ENCODE measurements around the gene COL5A1. TPM values are rescaled to one million over a fixed set of nuclear protein-coding genes. Genes with fewer than 3 reads are reported as not detected.

The COL5A1 gene
- 10.1 and 11.3 TPM in 2 replicates for total RNA-seq (2014; rRNA removed; shearing (Covaris generic))

- Histone ChIP-seq H3K27me3 (ENCODE audit: control insufficient read depth, insufficient read depth, low read length) (peaks cover 5% of the 10 kb centered on the region), H3K4me3 (ENCODE audit: insufficient read depth, low read depth, low read length) (peak within 1 kb of the TSS; percentile 74), H3K36me3 (replicated peaks; ENCODE audit: control insufficient read depth, insufficient read depth, low read length) (no peaks in the 10 kb centered on the region)
- DNase-seq = peak; percentile 99
These were observed at the start of gene COL5A1 for GRCh38 chr9:134641173-134641989. COL5A1 (plus strand) TSS chr9:134641803; CDS start chr9:134642188, 385 bp downstream.

- H3K36me3 ChIP-seq (replicated peaks; ENCODE audit: control insufficient read depth, insufficient read depth, low read length) = no peaks in the 10 kb centered on the region
- no peak overlapping the region for H3K4me3 ChIP-seq (ENCODE audit: insufficient read depth, low read depth, low read length)
- DNase-seq = peak; percentile 50
- H3K27me3 ChIP-seq (ENCODE audit: control insufficient read depth, insufficient read depth, low read length) = no peaks in the 10 kb centered on the region
These were observed 49.4 kb upstream of the COL5A1 start for GRCh38 chr9:134592018-134592818.

GRCh38 chr9:134592819-134593200, 48.8 kb upstream of the COL5A1 start:
- peak; percentile 53 for DNase-seq
- Histone ChIP-seq H3K27me3 (ENCODE audit: control insufficient read depth, insufficient read depth, low read length) (no peaks in the 10 kb centered on the region), H3K36me3 (replicated peaks; ENCODE audit: control insufficient read depth, insufficient read depth, low read length) (no peaks in the 10 kb centered on the region), H3K4me3 (ENCODE audit: insufficient read depth, low read depth, low read length) (no peak overlapping the region)

DNA sequence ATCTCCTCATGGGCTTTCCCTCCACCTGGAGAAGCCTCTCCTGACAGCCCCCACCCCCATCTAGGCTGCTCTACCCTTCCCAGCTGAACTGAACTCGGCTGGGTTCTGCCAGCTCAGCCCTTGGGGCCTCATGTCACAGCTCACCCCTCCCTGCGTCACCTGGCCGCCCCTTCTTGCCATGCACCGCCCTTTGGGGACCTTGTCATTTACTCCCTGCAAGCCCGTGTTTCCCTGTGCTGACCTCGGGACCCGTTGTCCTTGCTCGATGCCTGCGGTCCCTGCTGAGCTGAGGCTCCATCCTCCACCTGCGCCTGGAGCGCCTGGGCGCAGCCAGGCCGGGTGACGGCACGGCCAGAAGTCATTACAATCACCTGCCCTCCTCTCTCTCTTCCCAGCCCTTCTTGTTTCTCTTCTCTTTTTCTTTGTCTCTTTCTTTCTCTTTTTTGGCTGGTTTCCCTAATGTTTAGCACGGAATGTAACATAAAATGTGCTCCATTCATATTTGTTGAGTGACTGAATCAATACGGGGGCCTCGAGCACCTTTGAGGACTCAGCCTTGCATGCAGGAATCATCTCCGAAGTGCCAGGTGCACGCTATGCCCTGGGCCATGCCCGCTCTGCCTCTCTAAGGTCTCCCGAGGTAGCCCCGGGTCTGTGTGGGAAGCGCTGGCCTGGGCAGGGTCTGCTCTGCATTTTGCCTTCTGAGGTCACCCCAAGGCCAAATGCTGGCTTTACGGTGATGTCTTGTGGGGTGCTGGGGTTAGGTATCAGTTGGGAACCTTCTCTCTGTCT, 48.1 kb upstream of the COL5A1 start:
- Histone ChIP-seq H3K4me3 (ENCODE audit: insufficient read depth, low read depth, low read length) (no peak overlapping the region), H3K36me3 (replicated peaks; ENCODE audit: control insufficient read depth, insufficient read depth, low read length) (no peaks in the 10 kb centered on the region), H3K27me3 (ENCODE audit: control insufficient read depth, insufficient read depth, low read length) (no peaks in the 10 kb centered on the region)
- peak; percentile 50 for DNase-seq

- DNase-seq = no peak
- no peaks in the 10 kb centered on the region for H3K27me3 ChIP-seq (ENCODE audit: control insufficient read depth, insufficient read depth, low read length)
- H3K4me3 ChIP-seq (ENCODE audit: insufficient read depth, low read depth, low read length) = no peak overlapping the region
- no peaks in the 10 kb centered on the region for H3K36me3 ChIP-seq (replicated peaks; ENCODE audit: control insufficient read depth, insufficient read depth, low read length)
These were observed 47.3 kb upstream of the COL5A1 start for GRCh38 chr9:134594078-134594941.

GRCh38 chr9:134595014-134595413, 46.6 kb upstream of the COL5A1 start:
- Histone ChIP-seq H3K27me3 (ENCODE audit: control insufficient read depth, insufficient read depth, low read length) (no peaks in the 10 kb centered on the region), H3K4me3 (ENCODE audit: insufficient read depth, low read depth, low read length) (no peak overlapping the region), H3K36me3 (replicated peaks; ENCODE audit: control insufficient read depth, insufficient read depth, low read length) (no peaks in the 10 kb centered on the region)
- no peak for DNase-seq

DNA sequence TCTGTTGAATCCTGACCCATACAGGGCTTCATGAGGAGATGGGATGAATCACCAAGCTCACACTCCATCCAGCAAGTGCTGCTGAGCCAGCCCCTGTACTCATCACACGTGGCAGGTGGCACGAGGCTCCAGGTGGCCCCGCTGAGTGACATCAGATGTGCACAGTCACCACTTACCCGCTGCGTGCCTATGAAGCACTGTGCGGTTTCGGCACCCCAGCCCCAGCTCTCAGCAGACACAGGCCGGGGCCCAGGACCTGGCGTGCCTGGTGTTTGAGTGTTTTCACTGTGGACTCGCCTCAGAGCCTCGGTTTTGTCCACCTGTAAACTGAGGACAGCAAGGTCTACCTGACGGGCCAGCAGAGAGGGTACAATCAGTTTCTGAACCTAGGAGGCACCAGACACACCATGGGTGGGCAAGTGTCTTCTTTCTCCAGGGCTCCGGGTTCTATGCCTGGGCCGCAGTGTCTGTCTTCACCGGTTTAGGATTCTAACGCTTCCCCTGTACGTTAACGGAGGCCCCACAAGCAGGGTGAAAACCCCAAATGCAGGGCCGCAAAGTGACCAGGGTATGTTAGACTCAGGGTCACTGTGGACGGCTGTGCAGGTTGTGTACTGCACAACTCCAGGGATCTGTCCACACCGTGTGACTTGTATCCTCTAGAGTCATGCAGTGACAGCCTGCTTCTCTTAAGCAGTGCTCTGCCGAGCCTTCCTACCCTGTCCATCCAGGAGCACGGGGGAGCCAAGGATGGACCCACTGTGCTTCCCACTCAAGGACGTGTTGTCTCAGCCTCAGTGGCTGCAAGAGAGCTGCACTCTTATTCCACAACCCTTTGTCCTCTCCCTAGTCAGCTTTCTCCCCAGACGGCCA, 44.3 kb upstream of the COL5A1 start:
- H3K36me3 ChIP-seq (replicated peaks; ENCODE audit: control insufficient read depth, insufficient read depth, low read length) = no peaks in the 10 kb centered on the region
- DNase-seq = no peak
- H3K27me3 ChIP-seq (ENCODE audit: control insufficient read depth, insufficient read depth, low read length) = no peaks in the 10 kb centered on the region
- H3K4me3 ChIP-seq (ENCODE audit: insufficient read depth, low read depth, low read length) = no peak overlapping the region

GRCh38 chr9:134597957-134598883, 43.4 kb upstream of the COL5A1 start:
- peak; percentile 57 for DNase-seq
- Histone ChIP-seq H3K27me3 (ENCODE audit: control insufficient read depth, insufficient read depth, low read length) (no peaks in the 10 kb centered on the region), H3K4me3 (ENCODE audit: insufficient read depth, low read depth, low read length) (no peak overlapping the region), H3K36me3 (replicated peaks; ENCODE audit: control insufficient read depth, insufficient read depth, low read length) (no peaks in the 10 kb centered on the region)

DNA sequence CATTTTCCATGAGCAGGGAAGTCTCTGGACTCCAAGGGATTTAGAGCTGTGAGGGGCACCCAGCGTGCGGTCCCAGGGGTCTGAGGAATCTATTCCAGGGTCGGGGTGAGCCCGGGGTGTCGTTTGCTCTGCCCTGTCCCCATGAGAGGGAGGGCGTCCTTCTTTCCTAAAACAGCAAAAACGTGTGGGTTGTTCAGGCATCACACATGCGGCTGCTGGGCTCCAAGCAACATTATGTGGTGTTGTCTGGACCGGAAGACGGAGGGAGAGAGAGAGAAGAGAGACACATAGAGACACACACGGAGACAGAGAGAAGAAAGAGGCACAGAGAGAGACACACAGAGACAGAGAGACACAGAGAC, 42.7 kb upstream of the COL5A1 start:
- DNase-seq = peak; percentile 28
- H3K4me3 ChIP-seq (ENCODE audit: insufficient read depth, low read depth, low read length) = no peak overlapping the region
- H3K36me3 ChIP-seq (replicated peaks; ENCODE audit: control insufficient read depth, insufficient read depth, low read length) = no peaks in the 10 kb centered on the region
- no peaks in the 10 kb centered on the region for H3K27me3 ChIP-seq (ENCODE audit: control insufficient read depth, insufficient read depth, low read length)

- H3K4me3 ChIP-seq (ENCODE audit: insufficient read depth, low read depth, low read length) = no peak overlapping the region
- no peaks in the 10 kb centered on the region for H3K27me3 ChIP-seq (ENCODE audit: control insufficient read depth, insufficient read depth, low read length)
- no peak for DNase-seq
- H3K36me3 ChIP-seq (replicated peaks; ENCODE audit: control insufficient read depth, insufficient read depth, low read length) = no peaks in the 10 kb centered on the region
These were observed 41.2 kb upstream of the COL5A1 start for GRCh38 chr9:134600371-134600770.

- DNase-seq = no peak
- Histone ChIP-seq H3K36me3 (replicated peaks; ENCODE audit: control insufficient read depth, insufficient read depth, low read length) (no peaks in the 10 kb centered on the region), H3K4me3 (ENCODE audit: insufficient read depth, low read depth, low read length) (no peak overlapping the region), H3K27me3 (ENCODE audit: control insufficient read depth, insufficient read depth, low read length) (no peaks in the 10 kb centered on the region)
These were observed 40.6 kb upstream of the COL5A1 start for GRCh38 chr9:134600836-134601638.

- no peaks in the 10 kb centered on the region for H3K36me3 ChIP-seq (replicated peaks; ENCODE audit: control insufficient read depth, insufficient read depth, low read length)
- no peak for DNase-seq
- no peak overlapping the region for H3K4me3 ChIP-seq (ENCODE audit: insufficient read depth, low read depth, low read length)
- H3K27me3 ChIP-seq (ENCODE audit: control insufficient read depth, insufficient read depth, low read length) = no peaks in the 10 kb centered on the region
These were observed 39.8 kb upstream of the COL5A1 start for GRCh38 chr9:134601764-134602163.
